HEK293T (cell line): ENCODE measurements around the gene PAPPA2.

Experiments
- ARNT ChIP-seq: fragments of 450-650 bp; IDR thresholded peaks from 2 replicates; pipeline ENCODE4 v1.6.1; 2017; ENCODE audit warnings: mild to moderate bottlenecking
- BHLHE40 ChIP-seq: fragments of 450-650 bp; IDR thresholded peaks from 2 replicates; pipeline ENCODE4 v1.6.1; 2016; ENCODE audit warnings: mild to moderate bottlenecking, moderate library complexity, borderline replicate concordance
- CTBP1 ChIP-seq: fragments of 450-650 bp; IDR thresholded peaks from 2 replicates; pipeline ENCODE4 v1.6.1; 2016; ENCODE audit warnings: borderline replicate concordance
- ELF4 ChIP-seq: fragments of 450-650 bp; IDR thresholded peaks from 2 replicates; pipeline ENCODE4 v1.6.1; 2017; ENCODE audit warnings: antibody characterized with exemption
- FOXA1 ChIP-seq: fragments of 450-650 bp; IDR thresholded peaks from 2 replicates; pipeline ENCODE4 v1.6.1; 2016; ENCODE audit warnings: mild to moderate bottlenecking
- FOXK2 ChIP-seq: fragments of 450-650 bp; IDR thresholded peaks from 2 replicates; pipeline ENCODE4 v1.6.1; 2016; ENCODE audit warnings: mild to moderate bottlenecking
- FOXM1 ChIP-seq: fragments of 450-650 bp; IDR thresholded peaks from 2 replicates; pipeline ENCODE4 v1.6.1; 2017; ENCODE audit warnings: mild to moderate bottlenecking, borderline replicate concordance
- HDGF ChIP-seq: fragments of 450-650 bp; IDR thresholded peaks from 2 replicates; pipeline ENCODE4 v1.6.1; 2017; ENCODE audit warnings: antibody characterized with exemption, borderline replicate concordance
- L3MBTL2 ChIP-seq: fragments of 450-650 bp; conservative IDR thresholded peaks from 2 replicates; pipeline ENCODE4 v1.6.1; 2016; ENCODE audit warnings: mild to moderate bottlenecking
- LEF1 ChIP-seq: fragments of 450-650 bp; IDR thresholded peaks from 2 replicates; pipeline ENCODE4 v1.6.1; 2017; ENCODE audit warnings: mild to moderate bottlenecking, borderline replicate concordance
- NFRKB ChIP-seq: fragments of 450-650 bp; IDR thresholded peaks from 2 replicates; pipeline ENCODE4 v1.6.1; 2016; ENCODE audit warnings: mild to moderate bottlenecking, moderate library complexity
- PKNOX1 ChIP-seq: fragments of 450-650 bp; IDR thresholded peaks from 2 replicates; pipeline ENCODE4 v1.6.1; 2016
- SUZ12 ChIP-seq: fragments of 450-650 bp; IDR thresholded peaks from 2 replicates; pipeline ENCODE4 v1.6.1; 2016; ENCODE audit warnings: mild to moderate bottlenecking
- TARDBP ChIP-seq: fragments of 450-650 bp; IDR thresholded peaks from 2 replicates; pipeline ENCODE4 v1.6.1; 2016

GRCh38 chr1:176558561-176558960 is 95.6 kb downstream of the PAPPA2 start:
- TF ChIP-seq ELF4 (no peak), L3MBTL2 (no peak), HDGF (no peak), BHLHE40 (no peak), FOXK2 (no peak), FOXM1 (no peak), FOXA1 (no peak), TARDBP (no peak), ARNT (no peak), SUZ12 (no peak), NFRKB (no peak), LEF1 (no peak), CTBP1 (no peak), PKNOX1 (no peak)
